PFSK-1 (cell line): Measurements from ENCODE around the gene EPB42. TPM values are rescaled to one million over a fixed set of nuclear protein-coding genes. Genes with fewer than 3 reads are reported as not detected.

Experiments
- FOXP2 ChIP-seq: optimal IDR thresholded peaks from 2 replicates; pipeline ENCODE3; 2011; ENCODE audit warnings: borderline replicate concordance, control low read depth, inconsistent platforms; ENCODE audit not compliant: insufficient read depth; ENCODE audit errors: extremely low read length, extremely low read depth
- POLR2AphosphoS5 ChIP-seq: IDR thresholded peaks from 2 replicates; pipeline ENCODE4 v1.6.1; 2012; ENCODE audit warnings: low read depth, mild to moderate bottlenecking, control low read depth, low read length, moderate library complexity
- REST ChIP-seq, 2 experiments: IDR thresholded peaks; 2 replicates each; pipeline versions ENCODE4 v1.6.1 to v1.8.0; 2011 to 2012; ENCODE audit warnings: low read depth in 2 of 2, low read length in 2 of 2, control low read depth in 1 of 2, inconsistent platforms in 1 of 2, mild to moderate bottlenecking in 1 of 2, moderate library complexity in 1 of 2; ENCODE audit not compliant: insufficient read depth in 1 of 2
- SIN3A ChIP-seq: IDR thresholded peaks from 2 replicates; pipeline ENCODE4 v1.6.1; 2012; ENCODE audit warnings: mild to moderate bottlenecking, low read length, moderate library complexity, borderline replicate concordance; ENCODE audit not compliant: insufficient read depth
- TAF1 ChIP-seq: IDR thresholded peaks from 2 replicates; pipeline ENCODE4 v1.6.1; 2012; ENCODE audit warnings: low read length, control low read depth, borderline replicate concordance; ENCODE audit not compliant: insufficient read depth
- polyA plus RNA-seq: library from polyadenylated mRNA; unstranded; fragments of >200 nt; gene quantifications from one replicate; pipeline ENCODE4 v1.2.1, GENCODE V29; 2012; ENCODE audit warnings: low read depth, missing spikeins; ENCODE audit not compliant: insufficient read length

The EPB42 gene
- polyA plus RNA-seq, result not detected

GRCh38 chr15:43220991-43221403, at the start of gene EPB42:
EPB42 (minus strand) TSS chr15:43221018; CDS start chr15:43220825, 193 bp downstream.
- no peak for TF ChIP-seq FOXP2
- TF ChIP-seq TAF1, result no peak
- no peak for TF ChIP-seq REST (IDR thresholded peaks at IDR 0.05; ENCODE audit: insufficient read depth in 1 of 2, low read depth in 2 of 2, low read length in 2 of 2)
- no peak for TF ChIP-seq SIN3A
- no peak for TF ChIP-seq POLR2AphosphoS5

- TF ChIP-seq FOXP2 (no peak), SIN3A (no peak), REST (IDR thresholded peaks at IDR 0.05; ENCODE audit: insufficient read depth in 1 of 2, low read depth in 2 of 2, low read length in 2 of 2) (no peak), TAF1 (no peak), POLR2AphosphoS5 (no peak)
Measured at GRCh38 chr15:43270113-43270665, 49.4 kb upstream of the EPB42 start.

GRCh38 chr15:43268111-43269105, 47.6 kb upstream of the EPB42 start:
- TF ChIP-seq REST (IDR thresholded peaks at IDR 0.05; ENCODE audit: insufficient read depth in 1 of 2, low read depth in 2 of 2, low read length in 2 of 2) (peak in 1 of 2 experiments; percentile 80; a peak in 2 of 4 replicates), FOXP2 (no peak)

- no peak for TF ChIP-seq FOXP2
- no peak for TF ChIP-seq TAF1
Measured at GRCh38 chr15:43267439-43267838, 46.6 kb upstream of the EPB42 start.

GRCh38 chr15:43266834-43267233, 46.0 kb upstream of the EPB42 start, which contains the start of gene TGM5:
TGM5 (minus strand) TSS chr15:43266928; CDS start chr15:43266849, 79 bp downstream.
- TF ChIP-seq POLR2AphosphoS5 (no peak), REST (IDR thresholded peaks at IDR 0.05; ENCODE audit: insufficient read depth in 1 of 2, low read depth in 2 of 2, low read length in 2 of 2) (no peak), FOXP2 (no peak), TAF1 (no peak)
